CD14-positive monocyte (primary cell): ENCODE results near the gene ANKRD49. TPM values are rescaled to one million over a fixed set of nuclear protein-coding genes. Genes with fewer than 3 reads are reported as not detected.

ENCODE experiments used
- DNase-seq, 3 donors: peaks; one replicate each; pipeline ENCODE4 v3.0.0-alpha.2; 2011 to 2022
- H2AFZ ChIP-seq: 2 replicates; pipeline ENCODE4 v1.6.0; 2012; ENCODE audit warnings: mild to moderate bottlenecking, low read depth, low read length, inconsistent platforms; ENCODE audit not compliant: insufficient read depth, poor library complexity, severe bottlenecking
- H3K27ac ChIP-seq, 2 donors: 1 replicate in 1 of 2; 2 replicates in 1 of 2; pipeline ENCODE4 v1.5.1; 2012 to 2013; ENCODE audit warnings: low read length in 2 of 2, control low read depth in 1 of 2, inconsistent platforms in 1 of 2, low read depth in 1 of 2, mild to moderate bottlenecking in 1 of 2
- H3K27me3 ChIP-seq, 2 donors: one replicate each; pipeline versions ENCODE4 v1.6.0 to v1.6.1; 2011 to 2013; ENCODE audit warnings: low read length in 2 of 2; ENCODE audit not compliant: control insufficient read depth in 2 of 2, insufficient read depth in 2 of 2
- H3K36me3 ChIP-seq, 2 donors: replicated peaks in 1 of 2; 1 replicate in 1 of 2; 2 replicates in 1 of 2; pipeline versions ENCODE4 v1.5.1 to v1.6.1; 2012 to 2013; ENCODE audit warnings: low read length in 2 of 2, control low read depth in 1 of 2, inconsistent platforms in 1 of 2, mild to moderate bottlenecking in 1 of 2; ENCODE audit not compliant: insufficient read depth in 2 of 2, control insufficient read depth in 1 of 2
- H3K4me1 ChIP-seq, 2 donors: 1 replicate in 1 of 2; 2 replicates in 1 of 2; pipeline versions ENCODE4 v1.5.1 to v1.6.1; 2012 to 2013; ENCODE audit warnings: low read length in 2 of 2, control low read depth in 1 of 2, inconsistent platforms in 1 of 2, mild to moderate bottlenecking in 1 of 2, moderate library complexity in 1 of 2; ENCODE audit not compliant: insufficient read depth in 2 of 2, control insufficient read depth in 1 of 2
- H3K4me2 ChIP-seq: replicated peaks from 2 replicates; pipeline ENCODE3; 2012; ENCODE audit warnings: low read length, moderate library complexity, mild to moderate bottlenecking; ENCODE audit not compliant: poor library complexity, severe bottlenecking; ENCODE audit errors: extremely low read depth
- H3K4me3 ChIP-seq, 3 experiments: fragments of 200-600 bp in 1 of 3; sonication (generic) in 1 of 3; replicated peaks in 1 of 3; 1 replicate in 2 of 3; 2 replicates in 1 of 3; pipeline ENCODE4 v1.5.1; 2011 to 2013; ENCODE audit warnings: low read length in 3 of 3, mild to moderate bottlenecking in 3 of 3, control low read depth in 2 of 3, low read depth in 2 of 3, inconsistent platforms in 1 of 3, moderate library complexity in 1 of 3
- H3K79me2 ChIP-seq: 2 replicates; pipeline ENCODE4 v1.6.0; 2012; ENCODE audit warnings: mild to moderate bottlenecking, control low read depth, inconsistent platforms, low read length, moderate library complexity; ENCODE audit not compliant: insufficient read depth
- H3K9ac ChIP-seq: 2 replicates; pipeline ENCODE4 v1.6.0; 2017; ENCODE audit warnings: low read length, mild to moderate bottlenecking; ENCODE audit not compliant: insufficient read depth, poor library complexity, severe bottlenecking
- H3K9me3 ChIP-seq, 2 donors: replicated peaks in 1 of 2; 1 replicate in 1 of 2; 2 replicates in 1 of 2; pipeline versions ENCODE4 v1.5.1 to v1.6.1; 2012 to 2013; ENCODE audit warnings: low read length in 2 of 2, control low read depth in 1 of 2; ENCODE audit not compliant: control insufficient read depth in 1 of 2, insufficient read depth in 1 of 2
- H4K20me1 ChIP-seq: 2 replicates; pipeline ENCODE4 v1.6.0; 2012; ENCODE audit warnings: mild to moderate bottlenecking, low read length, control low read depth, moderate library complexity; ENCODE audit not compliant: insufficient read depth
- H3K27ac Mint-ChIP-seq, 7 donors: one replicate each; pipeline ENCODE4 v1.8.0; 2020; ENCODE audit warnings: mild to moderate bottlenecking in 7 of 7, mixed read lengths in 7 of 7, moderate library complexity in 6 of 7, inconsistent platforms in 2 of 7
- H3K27me3 Mint-ChIP-seq, 3 donors: one replicate each; pipeline ENCODE4 v1.8.0; 2021 to 2022; ENCODE audit warnings: low read depth in 3 of 3, mild to moderate bottlenecking in 3 of 3, mixed read lengths in 3 of 3, moderate library complexity in 3 of 3, inconsistent platforms in 1 of 3
- H3K36me3 Mint-ChIP-seq, 2 donors: one replicate each; pipeline ENCODE4 v1.8.0; 2020; ENCODE audit warnings: mixed read lengths in 2 of 2, inconsistent platforms in 1 of 2, mild to moderate bottlenecking in 1 of 2
- H3K4me1 Mint-ChIP-seq: one replicate; pipeline ENCODE4 v1.8.0; 2020; ENCODE audit warnings: mild to moderate bottlenecking, mixed read lengths
- H3K4me3 Mint-ChIP-seq, 2 donors: one replicate each; pipeline ENCODE4 v1.8.0; 2020; ENCODE audit warnings: mild to moderate bottlenecking in 2 of 2, mixed read lengths in 2 of 2, moderate library complexity in 1 of 2
- H3K9me3 Mint-ChIP-seq, 7 donors: one replicate each; pipeline ENCODE4 v1.8.0; 2020 to 2022; ENCODE audit warnings: mixed read lengths in 7 of 7, mild to moderate bottlenecking in 6 of 7, moderate library complexity in 6 of 7, inconsistent platforms in 2 of 7
- CTCF ChIP-seq: fragments of 200-600 bp; IDR thresholded peaks from one replicate; pipeline ENCODE4 v1.8.0; 2022; ENCODE audit warnings: antibody characterized with exemption, mild to moderate bottlenecking
- WGBS: methylation state at CpG from one replicate; pipeline ENCODE4 v1.1.5; 2013; ENCODE audit warnings: missing lambda C conversion rate; ENCODE audit not compliant: insufficient coverage; 5-methylcytosine and 5-hydroxymethylcytosine counted together
- intact Hi-C, 2 donors: fragments of 100-400 bp; cut with micrococcal nuclease; formaldehyde crosslinking; loops; one replicate each; pipeline versions ENCODE4 v1.15.0 to v1.15.1; 2023
- polyA plus RNA-seq, 3 donors: library from polyadenylated mRNA; depleted of rRNA in 1 of 3; unstranded in 2 of 3; stranded (reverse) in 1 of 3; fragments of 300-500 nt in 2 of 3; fragments of >200 nt in 1 of 3; fragmentation: Illumina TruSeq in 2 of 3; gene quantifications; 1 replicate in 2 of 3; 2 replicates in 1 of 3; pipeline ENCODE4 v1.2.3, GENCODE V29; 2012 to 2021

ANKRD49 gene
- polyA plus RNA-seq, 3 donors, result 12.0 to 13.1 (median 12.8) TPM

- Histone ChIP-seq H3K4me2 (peak overlapping the region; percentile 89), H2AFZ (peak overlapping the region; percentile 99), H3K27ac (peak overlapping the region; percentile 80 to 88), H3K79me2 (peaks cover 57% of the 10 kb centered on the region), H3K9ac (peak overlapping the region; percentile 90), H3K4me1 (peaks cover 10 to 24% of the 10 kb centered on the region in 2 donors), H3K36me3 (peaks cover 36 to 43% of the 10 kb centered on the region in 2 donors), H3K9me3 (no peaks in the 10 kb centered on the region), H3K27me3 (no peaks in the 10 kb centered on the region), H3K4me3 (peak overlapping the region; percentile 92 to 96 (median 94)), H4K20me1 (no peaks in the 10 kb centered on the region)
- peaks cover 37 to 39% of the 10 kb centered on the region in 2 donors for H3K36me3 Mint-ChIP-seq
- DNase-seq, result no peak
- TF ChIP-seq CTCF, result no peak
- peak overlapping the region; percentile 94 to 98 for H3K4me3 Mint-ChIP-seq
- H3K4me1 Mint-ChIP-seq, result peaks cover 27% of the 10 kb centered on the region
- H3K27me3 Mint-ChIP-seq, result no peaks in the 10 kb centered on the region
- WGBS, result 0% methylated on average over 7 of the region's 19 CpGs
- no peaks in the 10 kb centered on the region for H3K9me3 Mint-ChIP-seq
- H3K27ac Mint-ChIP-seq, result peak overlapping the region; percentile 91 to 97 (median 95)
- intact Hi-C loops, result loop anchor here in 1 of 2 donors (10.0 kb wide), 1 partner anchor 1299 kb away; the partner anchor contains the start of gene SLC36A4
Observed at GRCh38 chr11:94494126-94494680, 419 bp downstream of the ANKRD49 start.

GRCh38 chr11:94500181-94500580 is 6.4 kb downstream of the ANKRD49 start:
- WGBS, result no CpG with 5 or more reads among the region's 2 CpGs
- no peak overlapping the region for H3K4me3 ChIP-seq
- H3K27me3 Mint-ChIP-seq, result no peaks in the 10 kb centered on the region
- H2AFZ ChIP-seq, result no peak overlapping the region
- H3K79me2 ChIP-seq, result peaks cover 4% of the 10 kb centered on the region
- H3K36me3 ChIP-seq, result peaks cover 46 to 59% of the 10 kb centered on the region in 2 donors
- no peak overlapping the region for H3K4me3 Mint-ChIP-seq
- H3K9me3 Mint-ChIP-seq, result no peaks in the 10 kb centered on the region
- H3K9me3 ChIP-seq, result no peaks in the 10 kb centered on the region
- H3K36me3 Mint-ChIP-seq, result peaks cover 52 to 54% of the 10 kb centered on the region in 2 donors
- H3K4me2 ChIP-seq, result no peak overlapping the region
- H3K27ac ChIP-seq, result no peak overlapping the region
- H3K4me1 Mint-ChIP-seq, result peaks cover 2% of the 10 kb centered on the region
- intact Hi-C loops, result loop anchor here (5.0 to 10.0 kb wide), 3 partner anchors 175 to 318 kb away; no protein-coding TSS in a partner anchor
- peaks cover 0 to 4% of the 10 kb centered on the region in 2 donors for H3K4me1 ChIP-seq
- no peak for TF ChIP-seq CTCF
- no peak overlapping the region for H3K27ac Mint-ChIP-seq
- no peaks in the 10 kb centered on the region for H3K27me3 ChIP-seq
- no peak overlapping the region for H3K9ac ChIP-seq
- no peak for DNase-seq
- H4K20me1 ChIP-seq, result no peaks in the 10 kb centered on the region
